A204.1 (cell line): Measurements from ENCODE around the gene MOB3A.
"Not testable (repeated sequence)": the region's sequence is repeated elsewhere in the genome, so short reads cannot be mapped to it uniquely, and the experiment has no call there.

Source experiments
- FAIRE-seq: peaks from 2 replicates; lab custom pipeline; 2012; peaks lifted over from hg19 to GRCh38; lab: Jason Lieb, UNC

Gene MOB3A

DNA sequence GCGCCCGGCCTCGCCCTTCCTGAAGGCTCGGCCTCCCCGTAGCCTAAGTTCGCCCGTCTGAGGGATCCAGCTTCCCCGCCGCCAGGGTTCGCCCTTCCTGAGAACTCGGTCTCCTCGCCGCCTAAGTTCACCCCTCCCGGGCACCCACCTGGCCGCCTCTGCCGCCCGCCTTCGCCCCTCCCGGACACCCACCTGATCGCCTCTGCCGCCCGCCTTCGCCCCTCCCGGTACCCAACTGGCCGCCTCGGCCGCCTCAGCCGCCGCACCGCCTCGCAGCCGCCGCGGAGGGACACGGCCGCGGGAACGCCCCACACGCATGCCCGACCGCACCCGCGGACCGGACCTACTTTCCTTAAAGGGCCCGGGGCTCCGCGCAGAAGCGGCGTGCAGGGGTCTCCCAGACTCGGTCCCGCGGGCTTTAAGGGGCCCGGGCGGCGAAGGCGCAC is at the start of gene MOB3A:
Gene MOB3A, minus strand, starts transcription at position 293 of the 446 bp plus-strand sequence. CDS start 17,766 bp downstream, outside the sequence.
- no peak for FAIRE-seq

DNA sequence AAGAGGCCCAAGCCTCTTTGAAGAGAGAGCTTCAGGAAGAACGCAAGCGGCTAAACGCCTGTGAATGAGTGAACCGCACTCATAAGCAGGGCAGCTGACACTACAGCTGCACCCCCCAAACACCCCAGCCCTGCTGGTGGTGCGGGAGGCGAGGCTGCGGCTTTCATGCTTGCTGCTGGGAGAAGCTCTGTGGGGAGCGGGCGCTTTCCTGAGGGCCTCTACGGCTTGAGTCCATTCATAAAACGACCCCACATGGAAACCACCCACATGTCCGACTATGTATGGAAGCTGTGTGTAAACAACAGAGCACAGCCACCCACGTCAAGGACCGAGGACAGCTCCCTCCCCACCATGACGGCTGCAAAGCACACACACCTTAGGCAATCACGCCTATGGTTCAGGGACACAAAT is 49.7 kb upstream of the MOB3A start:
- FAIRE-seq: no peak

DNA sequence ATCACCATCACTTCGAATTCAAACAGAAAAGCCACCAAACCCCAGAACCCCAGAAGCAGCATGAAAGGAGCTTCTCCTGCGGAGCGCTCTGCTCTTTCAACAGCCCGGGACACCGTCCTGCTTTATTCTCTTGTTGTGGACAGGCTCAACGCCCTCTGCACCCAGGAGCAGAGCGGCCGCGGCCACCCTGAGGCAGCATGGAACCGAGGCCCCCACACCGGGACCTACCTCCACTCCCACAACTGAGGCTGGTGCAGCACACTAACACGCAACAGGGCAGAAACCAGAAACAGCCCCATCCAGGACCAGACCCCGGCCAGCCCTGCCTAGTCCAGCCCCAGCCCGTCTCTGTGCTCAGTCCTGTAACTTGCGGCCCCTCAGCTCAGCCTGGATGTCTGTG is 48.1 kb upstream of the MOB3A start:
- FAIRE-seq: no peak

DNA sequence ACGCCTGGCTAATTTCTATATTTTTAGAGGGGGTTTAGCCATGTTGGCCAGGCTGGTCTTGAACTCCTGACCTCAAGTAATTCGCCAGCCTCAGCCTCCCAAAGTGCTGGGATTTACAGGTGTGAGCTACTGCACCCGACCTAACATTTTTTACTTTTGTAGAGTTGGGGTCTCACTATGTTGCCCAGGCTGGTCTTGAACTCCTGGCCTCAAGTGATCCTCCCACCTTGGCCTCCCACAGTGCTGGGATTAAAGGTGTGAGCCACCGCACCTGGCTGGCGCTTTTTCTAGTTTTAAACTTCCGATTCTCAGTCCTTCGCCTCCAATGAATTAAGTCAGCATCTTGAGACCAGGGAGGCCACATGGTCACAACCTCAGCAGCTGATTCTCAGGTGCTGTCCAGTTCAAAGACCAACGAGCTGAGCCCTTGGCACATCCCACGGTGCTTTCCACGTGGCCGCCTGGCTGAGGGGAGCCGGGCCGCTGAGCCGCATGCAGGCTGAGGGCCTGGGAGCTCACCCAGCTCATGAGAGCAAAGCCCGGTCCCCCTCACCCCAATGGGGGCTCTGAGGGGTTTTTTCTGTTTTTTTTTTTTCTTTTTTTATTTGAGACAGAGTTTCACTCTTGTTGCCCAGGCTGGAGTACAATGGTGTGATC is 46.2 kb upstream of the MOB3A start:
- FAIRE-seq: no peak

DNA sequence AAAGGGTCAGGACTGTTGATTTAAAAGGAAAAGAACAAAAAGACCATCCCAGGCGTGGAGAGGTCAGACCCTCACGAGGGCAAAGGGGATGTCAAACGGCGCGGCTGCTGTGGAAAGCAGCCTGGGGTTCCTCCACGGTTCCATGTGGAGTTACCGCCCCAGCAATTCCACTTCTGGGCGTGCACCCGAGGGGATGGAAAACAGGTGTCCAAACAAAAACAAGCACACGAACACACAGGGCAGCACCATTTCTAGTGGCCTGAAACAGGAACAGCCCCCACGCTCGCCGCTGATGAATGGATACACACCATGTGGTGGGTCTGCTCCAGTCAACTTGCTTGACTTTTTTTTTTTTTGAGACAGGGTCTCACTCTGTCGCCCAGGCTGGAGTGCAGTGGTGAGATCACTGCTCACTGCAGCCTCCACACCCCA is 44.0 kb upstream of the MOB3A start:
- FAIRE-seq: no peak

DNA sequence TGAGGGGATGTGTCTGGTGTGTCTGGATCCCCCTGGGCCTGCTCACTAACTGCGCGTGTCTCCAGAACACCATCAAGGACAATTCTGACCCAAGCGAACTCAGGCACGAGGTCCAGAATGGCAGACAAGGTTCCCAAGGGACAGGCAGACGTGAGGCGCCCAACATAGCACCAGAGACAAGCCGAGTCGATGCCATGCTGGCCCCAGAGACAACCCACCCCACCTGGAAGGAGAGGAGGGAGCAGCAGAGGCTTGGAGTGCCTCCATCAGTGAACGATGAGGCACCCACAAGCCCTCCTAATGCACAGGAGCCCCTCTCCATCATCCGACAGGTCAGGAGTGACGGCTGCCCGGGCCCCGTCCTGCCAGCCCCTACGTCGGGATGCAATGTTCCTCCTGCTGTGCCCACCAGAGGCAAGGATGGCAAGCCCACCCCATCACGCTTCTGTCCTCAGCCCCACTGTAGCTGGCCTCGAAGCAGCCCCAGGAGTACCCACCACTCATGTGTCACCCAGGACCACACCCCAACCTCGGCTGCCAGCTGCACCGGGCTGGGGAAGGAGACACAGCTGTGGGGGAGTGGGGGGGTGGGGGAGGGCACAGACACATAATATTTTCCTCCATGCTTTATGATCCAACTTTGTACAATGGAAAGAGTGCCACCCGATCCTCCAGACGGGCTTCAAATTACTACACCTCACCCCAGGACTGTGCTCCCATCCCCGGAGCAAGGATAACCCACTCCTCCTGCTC is 43.4 kb upstream of the MOB3A start:
- FAIRE-seq: no peak

DNA sequence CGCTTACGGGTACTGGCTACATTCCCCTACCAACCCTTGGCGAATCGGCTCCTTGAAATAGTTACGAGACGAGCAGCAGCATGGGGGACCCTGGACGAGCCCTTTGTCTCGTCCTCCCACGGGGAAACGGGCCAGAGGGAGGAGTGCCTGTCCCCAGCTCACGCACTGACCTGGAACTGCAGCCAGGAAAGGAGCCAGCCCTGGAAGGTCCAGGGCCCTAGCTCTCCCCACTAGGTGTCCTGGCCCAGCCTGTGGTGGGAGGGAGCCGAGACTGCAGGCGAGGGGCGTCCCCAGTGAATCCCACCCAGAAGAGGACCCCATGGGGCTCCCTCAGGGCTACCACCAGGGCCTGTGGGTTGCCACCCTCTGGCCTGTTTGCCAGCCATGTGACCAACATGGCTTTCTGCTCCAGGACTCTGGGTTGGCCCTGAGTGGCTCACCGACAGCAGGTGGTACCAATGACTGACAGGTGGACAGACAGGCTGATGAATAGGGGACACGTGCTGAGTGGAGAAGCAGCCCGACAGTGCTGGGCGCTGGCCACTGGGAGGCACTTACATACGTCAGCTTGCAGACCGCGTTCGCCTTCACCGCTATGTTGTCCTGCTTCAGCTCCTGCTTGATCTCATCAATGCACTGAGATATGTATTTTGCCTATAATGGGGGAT is 42.1 kb upstream of the MOB3A start:
- FAIRE-seq: no peak

DNA sequence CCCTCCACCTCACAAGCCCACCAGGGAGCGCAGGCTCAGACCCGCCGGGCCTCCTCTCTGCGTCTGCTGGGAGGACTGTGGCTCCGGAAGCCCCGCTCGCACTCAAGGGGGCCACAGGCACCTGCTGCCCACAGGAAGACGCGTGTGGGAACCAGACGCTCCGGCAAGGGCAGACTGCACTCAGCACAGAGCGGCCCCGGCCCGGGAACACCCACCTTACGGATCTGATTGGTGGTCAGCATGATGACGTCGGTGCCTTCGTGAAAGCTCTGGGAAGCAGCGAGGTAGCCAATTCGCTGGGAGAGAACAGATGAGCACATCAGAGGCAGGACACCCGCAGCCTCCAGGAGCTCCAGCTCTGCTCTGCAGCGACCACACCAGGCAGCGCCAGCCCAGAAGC is 40.7 kb upstream of the MOB3A start:
- no peak for FAIRE-seq

DNA sequence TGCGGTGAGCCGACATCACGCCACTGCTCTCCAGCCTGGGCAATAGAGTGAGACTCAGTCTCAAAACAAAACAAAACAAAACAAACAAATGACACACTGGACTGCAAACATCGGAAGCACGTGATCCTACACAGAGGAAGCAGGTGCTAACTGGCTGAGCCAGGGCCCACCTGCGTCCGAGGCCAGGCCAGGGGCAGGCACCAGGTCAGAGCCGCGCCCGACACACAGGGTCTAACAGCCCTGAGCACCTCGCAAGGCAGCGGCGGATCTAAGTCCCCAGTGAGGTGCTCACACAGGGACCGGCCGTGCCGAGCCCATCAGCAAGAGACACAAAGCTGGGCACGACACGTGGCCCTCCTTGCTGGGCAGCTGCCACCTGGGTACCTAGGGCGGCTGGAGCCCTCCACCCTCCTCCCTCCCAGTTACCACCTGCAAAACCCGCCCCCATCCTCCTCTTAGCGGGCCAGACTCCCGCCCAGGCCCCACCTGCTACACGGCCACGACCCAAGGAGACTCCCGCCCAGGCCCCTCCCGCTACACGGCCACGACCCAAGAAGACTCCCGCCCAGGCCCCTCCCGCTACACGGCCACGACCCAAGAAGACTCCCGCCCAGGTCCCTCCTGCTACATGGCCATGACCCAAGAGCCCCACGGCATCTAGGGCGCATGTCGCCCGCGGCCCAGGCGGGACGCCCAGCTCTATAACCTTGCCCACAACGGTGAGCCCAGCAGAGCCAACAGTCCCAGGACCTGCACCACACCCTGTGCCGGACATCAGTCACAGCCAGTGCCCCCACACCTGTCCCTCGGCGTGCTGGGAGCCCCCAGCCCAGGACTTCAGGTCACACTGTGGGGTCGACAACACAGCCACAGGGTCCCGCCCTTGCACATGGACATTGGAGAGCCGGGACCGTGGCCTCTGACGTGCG is 39.6 kb upstream of the MOB3A start:
- FAIRE-seq: no peak

DNA sequence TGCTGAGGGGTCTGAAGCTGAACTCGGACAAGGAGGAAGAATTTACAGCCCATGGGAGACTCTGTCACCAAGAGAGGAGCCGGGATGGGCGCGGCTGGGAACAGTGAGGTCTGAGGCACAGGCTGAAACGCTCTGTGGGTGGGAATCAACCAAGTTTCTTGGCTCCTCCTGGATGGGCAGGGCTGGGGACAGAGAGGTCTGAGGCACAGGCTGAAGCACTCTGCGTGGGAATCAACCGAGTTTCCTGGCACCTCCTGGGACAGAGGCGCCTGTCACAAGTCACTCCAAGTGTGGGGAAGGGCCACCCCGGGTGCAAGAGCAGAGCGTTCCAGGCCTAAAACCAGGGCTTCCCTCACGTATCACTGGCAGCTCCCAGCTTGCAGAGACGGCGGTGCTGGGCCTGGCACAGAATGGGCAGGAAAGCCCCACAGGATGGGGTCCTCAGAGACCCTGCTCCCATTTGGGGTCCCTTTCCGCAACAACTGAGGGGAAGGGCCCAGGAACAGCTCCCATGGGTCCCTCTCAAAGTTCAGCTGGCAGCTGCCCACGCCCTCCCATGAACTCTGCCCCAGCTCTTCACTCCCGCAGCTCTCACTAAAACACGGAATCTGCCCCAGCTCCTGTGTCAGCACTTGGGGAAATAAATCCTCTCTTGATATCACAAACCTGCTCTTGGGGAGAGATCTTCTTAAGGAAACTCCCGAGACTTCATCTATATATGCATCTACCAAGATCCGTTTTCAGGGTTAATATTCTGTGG is 36.8 kb upstream of the MOB3A start:
- no peak for FAIRE-seq

DNA sequence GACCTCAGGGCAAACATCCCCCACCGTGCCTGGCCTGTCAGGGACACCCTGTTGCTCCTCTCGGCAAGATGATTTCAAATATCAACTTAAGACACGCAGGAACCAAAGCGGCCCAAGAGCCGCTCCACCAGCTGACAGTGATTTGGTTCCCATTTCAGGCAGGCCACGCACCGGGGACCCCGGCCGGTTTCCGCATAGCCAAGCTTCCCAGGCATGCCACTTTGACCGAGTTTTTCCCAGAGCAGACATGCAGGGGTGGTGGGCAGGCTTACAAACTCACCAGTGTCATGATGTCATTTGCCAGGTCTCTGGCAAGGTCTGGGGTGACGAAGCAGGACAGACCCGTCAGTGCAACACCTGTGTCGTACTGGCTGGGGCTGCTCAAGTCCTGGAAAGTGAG is 36.1 kb upstream of the MOB3A start:
- no peak for FAIRE-seq

DNA sequence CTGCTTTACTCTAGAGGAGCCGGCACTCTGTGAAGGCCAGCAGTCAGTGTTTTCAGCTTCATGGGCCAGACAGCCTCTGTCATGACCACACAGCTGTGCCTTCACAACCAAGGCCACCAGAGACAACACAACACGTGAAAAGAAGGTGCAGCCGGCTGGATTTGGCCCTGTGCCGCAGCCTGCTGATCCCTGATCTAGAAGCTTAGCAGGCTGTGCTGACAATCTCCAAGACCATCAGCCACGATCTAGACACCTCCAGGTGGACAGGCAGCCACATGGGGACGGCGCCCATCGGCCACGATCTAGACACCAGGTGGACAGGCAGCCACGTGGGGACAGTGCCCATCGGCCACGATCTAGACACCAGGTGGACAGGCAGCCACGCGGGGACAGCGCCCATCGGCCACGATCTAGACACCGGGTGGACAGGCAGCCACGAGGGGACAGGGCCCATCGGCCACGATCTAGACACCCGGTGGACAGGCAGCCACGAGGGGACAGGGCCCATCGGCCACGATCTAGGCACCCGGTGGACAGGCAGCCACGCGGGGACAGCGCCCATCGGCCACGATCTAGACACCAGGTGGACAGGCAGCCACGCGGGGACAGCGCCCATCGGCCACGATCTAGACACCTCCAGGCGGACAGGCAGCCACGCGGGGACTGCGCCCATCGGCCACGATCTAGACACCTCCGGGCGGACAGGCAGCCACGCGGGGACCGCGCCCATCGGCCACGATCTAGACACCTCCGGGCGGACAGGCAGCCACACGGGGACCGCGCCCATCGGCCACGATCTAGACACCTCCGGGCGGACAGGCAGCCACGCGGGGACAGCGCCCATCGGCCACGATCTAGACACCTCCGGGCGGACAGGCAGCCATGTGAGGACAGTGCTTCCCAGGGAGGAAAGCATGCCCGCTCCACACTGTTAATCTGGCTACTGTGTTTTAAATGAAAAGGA is 35.2 kb upstream of the MOB3A start:
- FAIRE-seq: not testable (repeated sequence)

DNA sequence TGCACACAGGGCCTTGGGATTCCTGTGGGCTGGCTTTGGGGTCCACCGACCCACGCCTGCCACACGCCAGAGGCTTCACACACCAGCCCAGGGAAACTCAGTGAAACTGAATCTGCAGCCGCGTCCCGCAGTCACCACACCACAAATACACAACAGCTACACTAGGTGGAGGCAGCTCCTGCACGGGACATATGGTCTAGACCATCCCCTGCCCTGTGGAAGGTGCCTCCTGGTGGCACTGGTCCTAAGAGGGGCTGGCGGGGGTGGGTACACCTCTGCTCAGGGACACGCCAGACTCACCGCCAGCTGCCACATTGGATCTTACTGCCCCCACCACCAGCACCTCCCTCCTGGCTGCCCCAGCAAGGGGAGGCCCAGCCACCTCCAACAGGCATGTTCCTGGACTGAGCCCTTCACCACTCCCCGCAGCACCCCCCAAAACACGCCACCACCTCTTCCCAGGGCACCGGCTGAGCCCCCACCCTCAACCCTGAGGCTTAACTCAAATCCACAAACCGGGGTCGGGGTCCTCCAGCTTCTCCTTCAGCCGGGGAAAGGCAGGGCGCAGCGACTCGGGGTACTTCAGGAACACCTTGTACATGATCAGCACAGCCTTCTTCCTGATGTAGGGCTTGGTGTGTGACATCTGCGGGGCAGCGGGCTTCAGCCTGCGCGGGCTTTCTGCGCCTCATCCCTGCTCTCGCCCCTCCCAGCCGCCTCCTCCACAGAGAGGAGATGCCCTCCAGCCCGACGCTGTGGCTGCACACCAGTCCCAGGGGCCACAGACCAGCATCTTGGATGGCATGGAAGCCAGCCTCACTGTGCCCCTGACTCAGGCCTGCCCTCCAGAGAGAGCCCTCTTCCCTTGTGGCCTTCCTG is 34.0 kb upstream of the MOB3A start:
- no peak for FAIRE-seq

DNA sequence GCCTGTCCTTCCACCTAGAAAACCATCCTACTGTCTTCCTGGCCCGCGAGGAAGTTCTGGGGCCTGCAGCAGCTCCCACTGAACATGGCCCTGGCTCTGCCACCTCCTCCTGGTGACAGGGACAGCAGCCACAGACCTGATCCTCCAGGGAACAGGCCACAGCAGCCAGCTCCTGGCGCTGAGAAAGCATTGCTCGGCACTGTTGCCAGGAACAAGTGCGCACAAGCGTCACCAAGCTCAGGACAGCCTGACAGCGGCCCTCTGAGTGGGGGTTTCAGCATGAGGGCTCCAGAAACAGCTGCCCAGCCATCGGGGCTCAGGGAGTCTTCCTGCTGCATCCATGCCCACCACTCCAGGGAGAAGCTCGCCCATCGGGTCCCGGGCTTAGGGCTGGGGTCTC is 33.4 kb upstream of the MOB3A start:
- FAIRE-seq: no peak

DNA sequence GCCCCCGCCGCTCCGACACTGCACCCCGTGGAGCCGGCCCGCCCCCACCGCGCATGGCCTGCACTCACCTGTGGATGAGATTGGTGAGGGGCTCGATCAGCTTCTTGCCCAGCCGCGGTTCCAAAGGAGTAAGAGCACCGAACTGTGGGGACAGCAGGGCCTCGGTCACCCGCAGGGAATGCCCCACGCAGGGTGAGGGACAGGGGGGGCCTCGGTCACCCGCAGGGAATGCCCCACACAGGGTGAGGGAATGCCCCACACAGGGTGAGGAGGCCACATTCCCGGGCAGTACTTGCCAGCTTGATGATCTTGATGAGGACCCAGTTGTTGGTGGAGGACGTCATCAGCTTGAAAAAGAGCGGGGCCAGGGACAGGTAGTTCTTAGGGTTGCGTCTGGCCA is 32.9 kb upstream of the MOB3A start:
- FAIRE-seq: no peak

DNA sequence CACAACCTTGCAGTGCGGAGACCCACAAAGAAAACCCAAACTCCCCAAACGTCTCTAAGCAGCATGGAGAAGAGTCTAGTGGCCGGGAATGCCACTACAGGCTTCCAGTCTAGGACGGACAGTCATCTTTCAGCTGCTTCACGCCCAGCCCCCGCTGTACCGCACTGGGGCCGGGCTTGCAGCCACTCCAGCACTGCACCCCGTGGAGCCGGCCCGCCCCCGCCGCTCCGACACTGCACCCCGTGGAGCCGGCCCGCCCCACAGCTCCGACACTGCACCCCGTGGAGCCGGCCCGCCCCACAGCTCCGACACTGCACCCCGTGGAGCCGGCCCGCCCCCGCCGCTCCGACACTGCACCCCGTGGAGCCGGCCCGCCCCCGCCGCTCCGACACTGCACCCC is 32.1 kb upstream of the MOB3A start:
- FAIRE-seq: not testable (repeated sequence)

DNA sequence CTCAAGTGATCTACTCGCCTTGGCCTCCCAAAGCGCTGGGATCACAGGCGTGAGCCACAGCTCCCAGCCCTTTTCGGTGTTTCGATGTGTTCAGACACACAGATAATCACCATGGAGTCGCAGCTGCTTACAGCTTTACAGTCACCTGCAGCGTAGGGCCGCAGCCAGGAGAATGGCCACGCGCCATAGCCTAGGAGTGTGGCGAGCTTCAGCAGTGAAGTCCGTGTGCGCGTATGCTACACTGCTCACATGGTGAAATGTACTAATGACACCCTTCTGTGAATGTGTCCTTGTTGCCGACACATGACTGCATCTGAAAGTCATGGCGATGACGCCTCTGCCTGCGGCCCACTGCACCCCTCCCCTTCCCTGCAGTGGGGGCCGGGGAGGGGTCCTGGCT is 31.6 kb upstream of the MOB3A start:
- no peak for FAIRE-seq

DNA sequence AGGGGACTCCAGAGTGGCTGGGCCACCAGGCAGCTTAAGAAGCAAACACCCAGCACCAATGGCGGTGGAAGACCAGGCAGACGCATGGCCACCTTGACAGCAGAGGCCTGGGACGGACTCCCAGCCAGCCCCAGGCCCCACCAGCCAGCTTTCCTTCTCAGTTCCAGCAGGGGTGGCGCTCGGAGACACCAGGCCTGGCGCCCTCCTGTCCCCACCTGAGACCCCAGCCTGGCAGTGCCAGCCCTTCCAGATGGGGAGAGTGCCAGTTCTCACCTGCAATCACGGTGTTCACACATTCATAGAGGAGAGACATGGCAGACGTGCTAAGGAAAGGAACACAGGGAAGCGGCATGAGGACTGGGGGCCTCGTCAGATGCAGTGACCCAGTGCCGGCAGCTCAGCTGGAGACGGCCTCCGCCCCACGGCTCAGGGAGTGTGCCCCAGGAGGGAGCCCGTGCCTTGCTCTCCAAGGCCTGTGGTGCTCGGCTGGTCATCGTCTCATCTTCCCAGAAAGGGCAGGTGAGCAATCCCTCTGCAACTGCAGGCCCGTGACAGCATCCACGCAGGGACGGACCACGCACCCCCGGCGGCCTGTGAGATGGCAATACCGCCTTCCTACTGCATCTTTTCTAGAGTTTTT is 30.9 kb upstream of the MOB3A start:
- FAIRE-seq: no peak
